Stimulated activated CD8-positive, alpha-beta memory T cell treated with anti-CD3 and anti-CD28 coated beads, Interleukin-12 subunit alpha, Interleukin-12 subunit beta, amount 100 ng/mL, for 1 hour (primary cell): ENCODE results near the gene MED27.
"Not testable (repeated sequence)": the region's sequence is repeated elsewhere in the genome, so short reads cannot be mapped to it uniquely, and the experiment has no call there.

Experiments used
- DNase-seq: peaks from one replicate; pipeline ENCODE4 v3.0.0-alpha.2; 2020; ENCODE audit warnings: low read depth

Gene MED27

DNA sequence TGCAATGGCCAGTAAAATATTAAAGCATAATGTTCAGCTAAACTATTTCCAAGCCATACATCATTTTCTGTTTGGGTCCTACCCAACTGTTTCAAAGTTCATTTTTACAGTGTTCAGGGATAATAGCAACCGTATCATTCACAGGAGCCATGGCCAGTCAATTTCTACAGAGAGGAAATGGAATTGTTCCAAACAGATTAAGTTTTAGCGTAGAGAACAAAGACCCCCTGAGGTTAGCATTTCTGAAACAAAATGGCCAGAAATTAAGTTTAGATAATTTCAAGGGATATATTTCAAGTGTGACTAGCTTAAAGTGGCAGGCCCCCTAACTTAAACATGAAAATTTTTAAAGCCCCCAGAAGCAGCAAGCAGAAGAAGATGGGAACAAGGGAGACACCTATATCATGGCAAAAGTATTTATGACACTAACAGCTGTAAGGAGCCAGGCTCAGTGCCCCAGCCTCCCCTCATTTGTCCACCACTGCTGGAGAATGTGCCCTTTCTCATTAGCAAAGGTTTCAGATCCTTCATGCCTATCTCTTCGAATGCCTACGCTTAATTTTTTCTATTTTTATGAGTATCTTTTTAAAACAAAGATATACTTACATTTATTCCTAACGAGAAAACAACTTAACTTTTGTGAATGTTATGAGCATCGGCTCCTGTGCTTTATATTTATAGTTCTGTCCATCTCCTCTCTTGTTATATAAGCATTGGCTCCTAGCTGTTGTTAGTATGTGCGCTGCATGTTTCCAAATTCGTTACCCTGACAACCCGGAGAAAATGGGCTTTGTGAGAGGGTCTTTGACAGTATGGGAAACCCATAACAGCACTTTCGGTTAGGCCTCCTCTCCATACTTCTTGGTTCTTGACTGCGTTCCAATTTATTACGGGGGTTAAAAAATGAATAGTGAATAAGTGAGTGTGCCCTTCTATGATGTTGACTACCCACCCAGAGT lies 116.3 kb downstream of the MED27 start:
- DNase-seq = no peak

DNA sequence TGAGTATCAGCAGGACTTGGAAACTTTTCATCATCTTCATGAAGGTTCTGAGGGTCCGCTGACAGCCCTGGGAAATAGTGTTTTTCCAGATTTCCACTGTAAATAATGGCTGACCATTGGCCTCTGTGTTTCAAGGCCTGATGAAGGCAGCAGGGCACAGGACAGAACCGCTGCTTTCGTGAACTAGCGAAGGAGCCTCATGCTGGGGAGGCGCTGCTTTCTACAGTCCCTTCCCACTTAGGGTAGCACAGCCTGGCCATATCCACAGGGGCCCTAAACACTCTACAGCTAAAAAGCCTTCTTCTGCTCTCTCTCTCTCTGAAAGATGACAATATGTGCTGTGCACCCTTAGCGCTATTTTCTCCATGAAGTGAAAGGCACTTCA lies 118.2 kb downstream of the MED27 start:
- DNase-seq = no peak

DNA sequence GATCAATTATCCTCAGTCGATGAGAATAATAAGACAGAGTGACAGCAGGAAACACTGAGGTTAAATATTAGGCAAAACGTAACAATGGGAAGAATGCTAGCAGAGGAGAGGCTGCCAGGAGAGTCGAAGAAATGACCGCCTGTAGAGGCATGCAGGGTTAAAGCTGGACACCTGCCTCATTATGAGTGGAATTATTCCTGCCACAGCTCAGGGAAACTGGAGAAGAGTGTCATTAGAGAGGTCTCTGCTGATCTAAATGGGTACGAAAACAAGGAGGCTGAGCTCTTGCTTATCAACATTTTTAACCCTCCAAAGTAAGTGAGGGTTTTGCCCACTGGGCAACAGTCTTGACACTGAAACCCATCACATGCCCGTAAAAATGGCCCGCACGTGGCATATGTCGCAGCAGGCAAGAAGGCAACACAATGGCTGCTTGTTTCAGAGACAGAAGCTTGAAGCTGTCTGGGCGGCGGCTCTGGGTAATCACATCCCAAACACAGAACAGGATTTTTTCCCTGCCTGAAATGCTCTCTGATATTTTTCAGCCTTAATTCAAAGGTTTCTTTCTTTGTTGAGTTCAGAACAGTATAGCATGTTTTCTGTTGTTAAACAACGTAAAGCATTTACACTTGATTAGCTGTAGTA lies 118.7 kb downstream of the MED27 start:
- DNase-seq = no peak

DNA sequence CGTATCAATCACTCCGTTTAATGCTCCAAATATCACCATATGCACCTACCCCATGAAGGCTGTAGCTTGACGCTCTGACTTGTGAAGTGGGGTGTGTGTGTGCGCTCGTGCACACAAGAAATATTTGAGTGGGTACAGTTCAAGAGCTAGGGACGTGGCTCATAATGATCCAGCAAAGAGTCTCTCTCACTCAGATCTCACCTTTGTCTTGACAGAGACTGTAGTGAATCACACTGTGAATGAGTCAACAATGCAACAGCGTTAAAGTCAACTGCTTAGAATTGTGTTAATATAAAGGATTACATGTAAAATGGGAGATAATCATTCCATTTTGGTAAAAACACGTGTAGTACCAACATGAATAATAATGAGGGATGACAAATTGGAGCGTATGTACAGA lies 119.4 kb downstream of the MED27 start:
- DNase-seq = no peak

DNA sequence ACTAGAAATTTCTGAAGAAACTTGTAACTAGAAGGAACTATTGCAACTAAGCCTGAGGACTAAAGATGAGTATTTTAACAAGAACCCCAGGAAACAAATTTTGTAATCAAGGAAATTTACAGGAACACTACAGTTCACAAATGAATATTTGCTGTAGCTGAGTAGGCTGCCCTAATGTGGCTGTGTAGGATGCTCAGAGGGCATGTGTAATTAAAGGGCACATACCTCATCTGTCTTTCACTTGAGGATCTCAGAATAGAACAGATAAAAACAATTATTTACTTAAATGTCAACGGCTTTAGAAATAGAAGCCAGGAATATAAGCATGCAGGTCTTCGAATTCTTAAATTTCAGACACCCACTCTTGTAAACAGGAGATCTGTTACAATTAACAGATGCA lies 119.8 kb downstream of the MED27 start:
- no peak for DNase-seq

DNA sequence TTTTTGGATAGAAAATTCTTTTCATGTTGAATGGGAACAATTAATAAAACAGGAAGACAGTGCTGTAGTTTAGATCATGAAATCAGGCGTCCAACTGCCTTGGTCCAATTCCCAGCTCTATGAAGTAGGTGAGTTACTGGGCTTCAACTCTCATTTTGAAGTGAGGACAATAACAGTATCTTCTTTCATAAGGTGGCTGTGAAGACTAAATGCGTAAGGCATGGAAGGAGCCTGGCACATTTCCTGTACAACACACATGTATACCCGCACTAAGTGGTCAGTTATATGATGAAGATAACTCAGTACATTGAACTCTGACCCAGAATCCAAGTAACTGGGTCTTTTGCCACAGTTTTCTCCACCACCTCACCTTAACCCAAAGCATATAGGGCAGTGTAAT lies 120.6 kb downstream of the MED27 start:
- DNase-seq = no peak

- no peak for DNase-seq
Measured at GRCh38 chr9:131954299-131954698, 125.4 kb downstream of the MED27 start.

DNA sequence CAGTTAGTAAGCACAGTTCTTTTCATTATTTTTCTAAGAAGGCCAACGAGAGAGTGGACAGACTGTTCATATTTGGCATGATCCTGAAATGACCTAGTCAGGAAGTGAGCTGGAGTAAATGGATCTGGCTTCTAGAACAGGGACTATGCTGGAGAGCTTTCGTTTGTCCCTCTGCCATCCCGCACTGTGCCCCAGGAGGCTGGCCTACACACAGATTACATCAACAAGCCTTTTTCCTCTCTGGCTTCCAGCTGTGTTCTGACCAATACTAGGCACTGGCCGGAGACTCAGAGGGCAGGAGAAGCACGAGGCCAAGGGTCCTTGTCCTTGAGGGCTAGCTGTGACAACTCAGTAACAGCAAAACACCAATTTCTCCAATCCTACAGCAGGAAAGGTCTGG lies 127.8 kb downstream of the MED27 start:
- no peak for DNase-seq

DNA sequence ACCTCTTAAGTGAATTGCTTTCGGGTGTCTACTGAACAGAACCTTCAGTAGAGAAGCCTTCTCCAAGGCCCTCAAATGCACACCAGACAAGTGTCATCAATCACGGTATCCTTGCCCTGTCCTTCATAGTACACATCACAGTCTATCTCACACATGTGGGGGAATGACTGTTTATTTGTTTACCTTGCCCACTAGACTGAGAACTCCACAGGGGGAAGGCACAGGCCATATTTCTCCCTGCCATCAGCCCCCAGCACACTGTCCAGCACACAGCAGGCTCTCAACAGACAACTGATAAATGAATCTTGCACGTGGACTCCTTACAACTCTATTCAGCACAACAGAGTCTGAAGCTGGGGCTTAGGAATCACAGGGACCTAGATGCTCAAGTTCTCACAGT lies 128.5 kb downstream of the MED27 start:
- DNase-seq = no peak

GRCh38 chr9:131950487-131950886 lies 129.2 kb downstream of the MED27 start:
- DNase-seq = no peak

DNA sequence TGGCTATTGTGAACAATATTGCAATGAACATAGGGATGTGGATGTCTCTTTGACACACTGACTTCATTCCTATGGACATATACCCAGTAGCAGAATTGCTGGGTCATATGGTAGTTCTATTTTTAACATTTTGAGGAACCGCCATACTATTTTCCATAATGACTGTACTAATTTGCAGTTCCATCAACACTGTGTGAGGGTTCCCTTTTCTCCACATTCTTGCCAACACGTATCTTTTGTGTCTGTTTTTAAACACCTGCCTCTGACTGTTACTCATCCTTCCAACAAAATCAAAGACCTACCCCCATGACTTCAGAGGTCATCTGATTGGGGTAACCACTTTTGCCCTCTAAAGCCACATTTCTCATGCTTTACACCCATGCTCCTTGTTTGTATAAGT lies 133.5 kb downstream of the MED27 start:
- DNase-seq = no peak

- DNase-seq = no peak
Measured at GRCh38 chr9:131943351-131943841, 136.3 kb downstream of the MED27 start.

DNA sequence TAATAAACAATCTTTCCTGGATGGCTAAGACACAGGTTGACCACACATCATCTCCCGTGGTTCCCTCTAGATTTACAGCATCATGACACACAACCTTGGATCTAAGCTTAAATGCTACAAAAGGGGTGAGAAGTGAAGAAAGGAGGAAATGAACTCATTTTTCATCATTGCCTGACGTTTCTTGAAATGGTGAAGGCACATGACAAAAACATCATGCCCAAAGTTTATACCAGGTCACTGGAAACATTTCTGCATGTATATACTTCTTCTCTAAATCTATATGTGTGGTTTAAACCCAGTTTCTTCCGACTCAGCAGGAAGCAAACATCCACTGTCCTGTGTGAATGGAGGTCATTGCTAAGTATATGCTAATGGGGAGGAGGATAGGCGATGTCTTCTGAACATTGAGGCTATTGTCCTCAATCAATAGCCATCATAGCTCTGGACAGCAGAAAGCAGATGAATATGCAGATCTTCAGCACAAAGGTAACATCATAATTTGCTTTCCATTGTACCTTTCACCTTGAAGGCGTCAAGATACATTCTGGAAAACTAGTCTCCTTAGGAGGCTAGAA lies 137.4 kb downstream of the MED27 start:
- DNase-seq = no peak

DNA sequence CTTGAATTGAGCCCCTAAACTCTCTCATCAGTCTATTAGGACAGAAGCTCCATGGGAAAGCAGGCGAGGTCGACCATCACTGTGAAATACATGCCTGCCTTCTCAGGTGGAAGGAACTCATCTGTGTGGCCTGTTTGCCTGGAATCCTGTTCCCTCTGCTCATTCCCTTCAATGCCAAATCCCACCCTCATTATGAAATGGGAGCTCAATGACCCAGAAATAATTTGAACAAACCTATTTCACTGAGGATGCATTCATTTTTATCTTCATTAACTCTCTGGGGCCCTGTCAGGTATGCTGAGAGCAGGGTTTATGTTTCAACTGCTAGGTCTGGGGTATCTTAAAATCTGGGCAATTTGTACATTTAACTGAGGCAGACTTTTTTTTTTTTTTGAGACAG lies 142.2 kb downstream of the MED27 start:
- no peak for DNase-seq

GRCh38 chr9:131936929-131937328 lies 142.7 kb downstream of the MED27 start:
- DNase-seq = no peak

- no peak for DNase-seq
Measured at GRCh38 chr9:131934673-131935072, 145.0 kb downstream of the MED27 start.

GRCh38 chr9:131927091-131927490 lies 152.6 kb downstream of the MED27 start:
- no peak for DNase-seq

DNA sequence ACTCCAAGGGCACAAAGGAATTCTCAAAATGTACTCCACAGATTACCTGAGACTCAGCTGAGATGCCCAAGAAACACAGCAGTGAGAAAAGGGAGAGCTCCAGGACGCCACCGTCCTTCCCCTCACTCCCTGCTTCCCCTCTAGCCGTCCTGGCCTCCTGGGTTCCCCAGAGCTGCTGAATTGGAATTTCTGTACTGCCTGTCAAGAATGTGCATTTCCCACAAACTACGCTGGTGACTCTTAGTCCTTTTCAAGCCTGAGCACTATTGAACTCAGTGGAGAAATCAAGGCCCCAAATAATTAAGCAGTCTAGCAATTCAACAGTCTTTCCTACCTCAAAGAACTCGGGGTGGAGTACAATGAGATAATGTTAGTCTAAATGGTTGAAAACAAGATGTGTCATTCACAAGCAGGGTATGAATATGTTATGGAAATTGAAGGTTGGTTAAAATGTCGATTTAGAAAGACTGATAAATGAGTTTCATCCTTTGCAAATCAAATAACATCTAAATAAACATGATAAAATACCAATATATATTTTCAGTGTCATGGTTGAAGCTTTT lies 153.2 kb downstream of the MED27 start:
- no peak for DNase-seq

DNA sequence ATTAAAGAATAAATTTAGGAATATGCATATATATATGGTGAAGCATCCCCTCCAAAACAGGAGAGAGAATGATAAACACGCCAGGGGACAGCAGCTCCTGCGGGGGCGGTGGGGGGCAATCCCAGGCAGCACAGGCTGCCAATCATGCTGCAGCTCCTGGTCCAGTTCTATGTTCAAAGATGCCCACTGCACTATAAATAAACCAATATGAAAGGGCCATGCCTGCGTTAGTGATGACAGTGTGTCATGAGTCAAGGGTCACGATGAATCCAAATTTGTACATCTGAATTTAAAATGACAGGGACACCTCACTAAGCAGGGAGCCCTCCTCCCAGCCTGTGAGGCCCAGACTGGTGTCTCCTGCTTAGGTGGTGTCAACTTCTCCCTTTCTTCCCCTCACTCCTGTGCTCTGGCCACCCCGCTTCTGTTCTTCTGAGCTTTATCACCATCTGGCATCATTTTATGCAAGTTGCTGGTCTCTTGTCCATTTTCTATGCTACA lies 153.9 kb downstream of the MED27 start:
- DNase-seq = no peak

- no peak for DNase-seq
Measured at GRCh38 chr9:131923766-131924165, 155.9 kb downstream of the MED27 start.

GRCh38 chr9:131923132-131923671 lies 156.5 kb downstream of the MED27 start:
- DNase-seq = no peak

- not testable (repeated sequence) for DNase-seq
Measured at GRCh38 chr9:131921635-131922034, 158.0 kb downstream of the MED27 start.
